Activated T-cell treated with anti-CD3 and anti-CD28 coated beads, Interleukin-2, amount 50 U/mL, for 24 hours (primary cell): Measurements from ENCODE around the gene ANAPC2.

Experiments used
- DNase-seq: peaks from one replicate; pipeline ENCODE4 v3.0.0-alpha.2; 2020
- H3K27ac Mint-ChIP-seq: 2 replicates; pipeline ENCODE4 v1.8.0; 2020; ENCODE audit warnings: mild to moderate bottlenecking, mixed read lengths
- H3K27me3 Mint-ChIP-seq: 2 replicates; pipeline ENCODE4 v1.8.0; 2020; ENCODE audit warnings: mixed read lengths
- H3K36me3 Mint-ChIP-seq: 2 replicates; pipeline ENCODE4 v1.8.0; 2020; ENCODE audit warnings: low read depth, mixed read lengths
- H3K4me1 Mint-ChIP-seq: 2 replicates; pipeline ENCODE4 v1.8.0; 2020; ENCODE audit warnings: low read depth, mixed read lengths
- H3K4me3 Mint-ChIP-seq: 2 replicates; pipeline ENCODE4 v1.8.0; 2020; ENCODE audit warnings: mild to moderate bottlenecking, moderate library complexity, mixed read lengths
- H3K9me3 Mint-ChIP-seq: 2 replicates; pipeline ENCODE4 v1.8.0; 2020; ENCODE audit warnings: mixed read lengths

The ANAPC2 gene

GRCh38 chr9:137161558-137162486 lies 26.5 kb downstream of the ANAPC2 start:
- H3K9me3 Mint-ChIP-seq, result no peaks in the 10 kb centered on the region
- DNase-seq, result no peak
- peaks cover 86% of the 10 kb centered on the region for H3K27me3 Mint-ChIP-seq

GRCh38 chr9:137160716-137161557 lies 27.4 kb downstream of the ANAPC2 start:
- Mint-ChIP-seq H3K9me3 (no peaks in the 10 kb centered on the region), H3K27ac (no peak overlapping the region), H3K4me3 (no peak overlapping the region), H3K36me3 (no peaks in the 10 kb centered on the region), H3K27me3 (peaks cover 84% of the 10 kb centered on the region), H3K4me1 (peaks cover 27% of the 10 kb centered on the region)
- no peak for DNase-seq

More at GRCh38 chr9:137161558-137162486, 26.5 kb downstream of the ANAPC2 start:
- H3K27ac Mint-ChIP-seq, result no peak overlapping the region
- H3K36me3 Mint-ChIP-seq, result no peaks in the 10 kb centered on the region
- no peak overlapping the region for H3K4me3 Mint-ChIP-seq
- H3K4me1 Mint-ChIP-seq, result peaks cover 21% of the 10 kb centered on the region

DNA sequence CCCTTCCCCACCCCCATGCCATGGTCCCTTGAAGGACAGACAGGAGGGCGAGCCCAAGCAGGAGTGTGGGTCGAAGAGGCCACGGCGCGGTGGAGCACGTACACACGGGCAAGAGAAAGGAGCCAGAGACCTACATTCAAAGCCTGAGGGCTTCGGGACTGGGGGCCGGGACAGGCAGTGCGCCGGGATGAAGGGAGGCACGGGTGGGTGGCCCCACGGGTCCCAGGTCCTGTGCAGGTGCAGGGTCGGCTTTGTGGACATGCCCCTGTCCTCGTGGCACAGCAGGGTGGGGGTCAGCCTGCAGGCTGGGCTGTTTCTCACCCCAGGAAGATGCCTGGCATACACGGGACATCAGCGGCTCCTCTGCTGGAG lies 28.3 kb downstream of the ANAPC2 start:
- DNase-seq, result no peak
- Mint-ChIP-seq H3K36me3 (no peaks in the 10 kb centered on the region), H3K27me3 (peaks cover 83% of the 10 kb centered on the region), H3K4me3 (no peak overlapping the region), H3K4me1 (peaks cover 27% of the 10 kb centered on the region), H3K9me3 (no peaks in the 10 kb centered on the region), H3K27ac (no peak overlapping the region)

DNA sequence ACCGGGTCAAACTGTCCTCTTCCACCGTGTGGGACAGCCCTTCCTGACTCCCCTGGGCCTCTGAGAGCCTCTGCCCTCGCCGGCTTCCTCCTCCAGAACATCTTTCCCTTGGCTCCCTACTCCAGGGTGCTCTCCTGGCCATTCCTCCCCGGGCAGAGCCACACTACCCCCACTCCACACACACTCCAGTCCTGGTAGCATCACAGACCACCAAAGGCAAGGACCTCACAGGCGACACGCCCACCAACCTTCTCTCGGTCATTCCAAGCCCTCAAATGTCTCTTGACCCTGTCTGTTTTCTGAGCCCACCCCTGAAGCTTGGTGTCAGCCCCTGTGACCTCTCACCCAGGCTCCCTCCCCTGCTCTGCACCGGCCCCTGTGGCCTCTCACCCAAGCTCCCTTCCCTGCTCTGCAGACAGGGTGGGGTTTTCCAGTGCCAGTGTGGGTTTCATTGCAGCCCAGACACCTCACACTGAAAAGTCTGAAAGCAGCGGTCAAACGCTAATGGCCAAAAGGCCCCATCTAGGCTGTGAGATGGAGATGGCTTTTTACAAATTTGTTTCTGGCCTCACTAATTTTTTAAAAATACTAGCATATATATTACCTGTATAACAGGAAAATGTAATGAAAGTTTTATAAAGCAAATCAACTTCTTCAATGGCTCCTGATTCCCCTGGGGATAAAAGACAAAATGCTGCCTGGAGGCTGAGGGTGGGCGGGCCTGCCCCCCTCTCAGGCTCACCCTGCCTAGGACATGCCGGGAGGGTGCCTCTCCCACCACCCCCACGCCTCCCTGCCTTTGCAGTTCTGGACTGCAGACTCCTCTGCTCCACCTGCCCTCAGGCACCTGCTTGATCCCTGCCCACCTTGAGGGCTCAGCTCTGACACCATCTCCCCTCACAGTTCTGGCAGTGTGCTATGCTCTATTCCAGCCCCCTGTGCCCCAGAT lies 29.0 kb downstream of the ANAPC2 start:
- Mint-ChIP-seq H3K27ac (no peak overlapping the region), H3K4me1 (peaks cover 27% of the 10 kb centered on the region), H3K27me3 (peaks cover 80% of the 10 kb centered on the region), H3K36me3 (no peaks in the 10 kb centered on the region), H3K9me3 (no peaks in the 10 kb centered on the region), H3K4me3 (no peak overlapping the region)
- DNase-seq, result no peak

- no peak overlapping the region for H3K4me3 Mint-ChIP-seq
- H3K36me3 Mint-ChIP-seq, result no peaks in the 10 kb centered on the region
- no peak for DNase-seq
- H3K4me1 Mint-ChIP-seq, result peaks cover 27% of the 10 kb centered on the region
- H3K27me3 Mint-ChIP-seq, result peaks cover 76% of the 10 kb centered on the region
- H3K27ac Mint-ChIP-seq, result no peak overlapping the region
- H3K9me3 Mint-ChIP-seq, result no peaks in the 10 kb centered on the region
Measured at GRCh38 chr9:137158625-137159024, 29.7 kb downstream of the ANAPC2 start.

DNA sequence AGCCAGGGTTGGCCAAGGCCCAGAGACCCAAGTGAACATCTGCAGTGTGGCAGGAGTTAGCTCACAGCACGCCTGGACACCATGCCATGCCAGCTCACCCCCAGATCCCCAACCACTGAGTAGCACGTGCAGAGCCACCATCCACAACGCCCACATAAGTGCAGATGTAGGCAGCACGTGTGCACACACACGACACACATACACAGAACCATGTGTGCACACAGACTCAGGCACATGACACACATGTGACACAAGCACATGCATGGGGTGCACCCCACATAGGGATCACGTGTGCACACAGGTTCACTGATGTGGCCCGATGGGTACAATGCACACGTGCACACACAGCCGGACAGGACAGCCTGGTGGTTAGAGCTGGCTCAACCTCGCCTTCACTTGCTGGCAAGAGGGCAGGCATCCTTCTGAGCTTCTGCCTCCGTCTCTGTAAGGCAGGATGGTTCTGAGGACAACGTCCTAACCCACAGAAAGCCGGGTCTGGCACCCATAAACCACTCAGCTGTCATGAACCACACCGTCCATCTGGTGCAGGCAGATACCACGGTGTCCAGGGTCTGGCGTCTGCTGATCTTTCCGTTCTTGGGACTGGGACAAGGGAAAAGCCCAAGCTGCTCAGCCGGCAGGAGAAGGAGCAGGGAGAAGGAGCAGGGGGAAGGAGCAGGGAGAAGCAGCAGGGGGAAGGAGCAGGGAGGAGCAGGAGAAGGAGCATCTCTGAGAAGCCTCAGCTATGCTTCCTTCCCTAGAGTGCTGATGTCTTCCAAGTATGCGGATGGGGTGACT lies 30.5 kb downstream of the ANAPC2 start:
- no peaks in the 10 kb centered on the region for H3K9me3 Mint-ChIP-seq
- peaks cover 70% of the 10 kb centered on the region for H3K27me3 Mint-ChIP-seq
- no peaks in the 10 kb centered on the region for H3K36me3 Mint-ChIP-seq
- peaks cover 22% of the 10 kb centered on the region for H3K4me1 Mint-ChIP-seq
- H3K4me3 Mint-ChIP-seq, result no peak overlapping the region
- H3K27ac Mint-ChIP-seq, result no peak overlapping the region
- no peak for DNase-seq

DNA sequence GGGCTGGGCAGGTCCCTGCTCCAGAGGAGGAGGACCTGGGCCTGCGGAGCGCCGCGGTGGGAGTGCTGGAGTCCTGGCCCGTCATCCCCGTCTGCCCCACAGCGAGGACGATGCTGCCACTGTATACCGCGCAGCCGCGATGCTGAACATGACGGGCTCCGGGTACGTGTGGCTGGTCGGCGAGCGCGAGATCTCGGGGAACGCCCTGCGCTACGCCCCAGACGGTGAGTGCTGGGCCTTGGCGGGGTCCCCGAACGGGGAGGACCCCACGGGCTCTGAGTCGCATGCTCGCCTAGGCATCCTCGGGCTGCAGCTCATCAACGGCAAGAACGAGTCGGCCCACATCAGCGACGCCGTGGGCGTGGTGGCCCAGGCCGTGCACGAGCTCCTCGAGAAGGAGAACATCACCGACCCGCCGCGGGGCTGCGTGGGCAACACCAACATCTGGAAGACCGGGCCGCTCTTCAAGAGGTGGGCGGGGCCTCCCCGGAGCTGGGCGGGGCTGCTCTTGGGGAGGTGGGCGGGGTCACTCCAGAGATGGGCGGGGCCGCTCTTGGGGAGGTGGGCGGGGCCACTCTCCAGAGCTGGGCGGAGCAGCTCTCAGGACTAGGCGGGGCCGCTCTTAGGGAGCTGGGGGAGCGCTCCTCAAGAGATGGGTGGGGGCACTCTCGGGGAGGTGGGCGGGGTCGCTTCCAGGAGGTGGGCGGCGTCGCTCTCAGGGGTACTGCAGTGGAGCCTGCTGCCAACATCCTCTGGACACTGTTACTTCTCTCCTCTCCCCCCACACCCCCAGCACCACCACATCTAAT lies 31.6 kb downstream of the ANAPC2 start:
- Mint-ChIP-seq H3K27me3 (peaks cover 64% of the 10 kb centered on the region), H3K4me3 (peak overlapping the region; percentile 44), H3K9me3 (no peaks in the 10 kb centered on the region), H3K4me1 (peaks cover 21% of the 10 kb centered on the region), H3K36me3 (no peaks in the 10 kb centered on the region), H3K27ac (no peak overlapping the region)
- DNase-seq, result peak; percentile 74

GRCh38 chr9:137152844-137153405 lies 35.4 kb downstream of the ANAPC2 start:
- Mint-ChIP-seq H3K9me3 (no peaks in the 10 kb centered on the region), H3K27ac (no peak overlapping the region), H3K4me1 (peaks cover 11% of the 10 kb centered on the region), H3K27me3 (peaks cover 30% of the 10 kb centered on the region), H3K36me3 (no peaks in the 10 kb centered on the region), H3K4me3 (no peak overlapping the region)
- no peak for DNase-seq

GRCh38 chr9:137150617-137151457 lies 37.5 kb downstream of the ANAPC2 start:
- no peaks in the 10 kb centered on the region for H3K4me1 Mint-ChIP-seq
- no peaks in the 10 kb centered on the region for H3K9me3 Mint-ChIP-seq
- H3K27ac Mint-ChIP-seq, result peak overlapping the region; percentile 6
- peak; percentile 70 for DNase-seq
- H3K27me3 Mint-ChIP-seq, result peaks cover 23% of the 10 kb centered on the region
- no peaks in the 10 kb centered on the region for H3K36me3 Mint-ChIP-seq
- H3K4me3 Mint-ChIP-seq, result no peak overlapping the region

- H3K4me3 Mint-ChIP-seq, result no peak overlapping the region
- no peak for DNase-seq
- H3K9me3 Mint-ChIP-seq, result no peaks in the 10 kb centered on the region
- no peak overlapping the region for H3K27ac Mint-ChIP-seq
- no peaks in the 10 kb centered on the region for H3K36me3 Mint-ChIP-seq
- peaks cover 17% of the 10 kb centered on the region for H3K27me3 Mint-ChIP-seq
- H3K4me1 Mint-ChIP-seq, result no peaks in the 10 kb centered on the region
Measured at GRCh38 chr9:137149942-137150616, 38.3 kb downstream of the ANAPC2 start.

DNA sequence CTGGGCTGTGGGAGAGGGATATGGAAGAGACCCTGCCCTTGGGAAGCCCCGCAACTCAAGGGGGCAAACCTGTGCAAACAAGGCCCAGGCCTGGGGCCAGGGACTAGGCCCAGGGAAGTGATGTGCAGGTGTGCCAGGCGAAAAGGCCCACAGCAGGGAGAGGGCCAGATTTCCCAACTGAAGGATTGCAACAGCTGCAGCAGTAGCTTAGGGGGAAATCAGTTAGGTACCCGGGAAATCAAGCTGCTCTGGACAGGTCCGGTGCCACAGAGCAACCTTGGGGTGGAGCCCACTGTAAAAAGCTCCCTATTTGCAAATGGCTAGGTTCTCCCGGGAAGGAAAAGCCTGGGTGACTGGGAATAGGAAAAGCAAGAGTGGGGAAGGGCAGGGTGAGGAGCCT lies 39.0 kb downstream of the ANAPC2 start:
- Mint-ChIP-seq H3K4me3 (no peak overlapping the region), H3K27me3 (peaks cover 13% of the 10 kb centered on the region), H3K36me3 (no peaks in the 10 kb centered on the region), H3K9me3 (no peaks in the 10 kb centered on the region), H3K27ac (no peak overlapping the region), H3K4me1 (no peaks in the 10 kb centered on the region)
- DNase-seq, result no peak
